Loucy (cell line): ENCODE data around the gene RHEBL1.

ENCODE experiments used
- CTCF ChIP-seq: fragments of 200-600 bp; sonication (generic); conservative IDR thresholded peaks from 2 replicates; pipeline ENCODE4 v1.5.1; 2014; ENCODE audit warnings: mild to moderate bottlenecking, antibody characterized with exemption, low read length
- EZH2phosphoT487 ChIP-seq: fragments of 200-600 bp; IDR thresholded peaks from 2 replicates; pipeline ENCODE4 v1.6.1; 2018; ENCODE audit warnings: antibody characterized with exemption, mild to moderate bottlenecking, moderate library complexity, borderline replicate concordance

GRCh38 chr12:49066120-49066519 lies 3.7 kb downstream of the RHEBL1 start:
- no peak for TF ChIP-seq CTCF
- TF ChIP-seq EZH2phosphoT487, result no peak
